HepG2 (cell line): ENCODE measurements around the gene FMN2. TPM values are rescaled to one million over a fixed set of nuclear protein-coding genes. Genes with fewer than 3 reads are reported as not detected.

Experiments
- ATAC-seq: fragments of 200-7000 bp; cut with Tn5 transposase; 3 replicates; pipeline ENCODE4 v1.9.1; 2020; ENCODE audit warnings: mild to moderate bottlenecking, moderate library complexity
- BruUV-seq: library from RNA; stranded (reverse); fragments of 400-500 nt; replicated peaks from 2 replicates; lab custom pipeline; 2021; lab: Mats Ljungman, UMichigan
- CTCF ChIA-PET: fragments of 300-600 bp; formaldehyde crosslinking; extraction: SDS; loops from one replicate; lab custom pipeline; 2021; ENCODE audit warnings: low total read pairs, inconsistent platforms, low intra/inter-chr PET ratio; lab: Yijun Ruan, JAX
- POLR2A ChIA-PET: fragments of 350-600 bp; sonication (Branson Sonifier 250); formaldehyde crosslinking; loops from one replicate; lab custom pipeline; 2020; ENCODE audit warnings: antibody characterized with exemption, inconsistent platforms; lab: Yijun Ruan, JAX
- DNase-seq: peaks from one replicate; pipeline ENCODE4 v3.0.0-alpha.2; 2015; ENCODE audit warnings: low spot score
- FAIRE-seq: peaks from 3 replicates; lab custom pipeline; 2011; peaks lifted over from hg19 to GRCh38; lab: Jason Lieb, UNC
- H2AFZ ChIP-seq: one replicate; pipeline ENCODE4 v1.6.1; 2011; ENCODE audit warnings: low read length, inconsistent platforms
- H3K27ac ChIP-seq: fragments of 300-600 bp; 3 replicates; pipeline ENCODE4 v1.8.0; 2011; ENCODE audit warnings: mixed run types, mild to moderate bottlenecking, mixed read lengths, low read length, inconsistent platforms; ENCODE audit not compliant: insufficient read depth; ENCODE audit errors: extremely low read length
- H3K27me3 ChIP-seq, 2 experiments: fragments of 200-600 bp in 1 of 2; 2 replicates in 1 of 2; 3 replicates in 1 of 2; pipeline versions ENCODE4 v1.6.0 to v1.8.0; 2011; ENCODE audit warnings: low read length in 2 of 2, mild to moderate bottlenecking in 2 of 2, moderate library complexity in 2 of 2, inconsistent platforms in 1 of 2; ENCODE audit not compliant: insufficient read depth in 2 of 2, control insufficient read depth in 1 of 2
- H3K36me3 ChIP-seq, 2 experiments: fragments of 200-600 bp in 1 of 2; replicated peaks in 1 of 2; 2 replicates in 1 of 2; 3 replicates in 1 of 2; pipeline versions ENCODE4 v1.5.1 to v1.8.0; 2011; ENCODE audit warnings: low read length in 2 of 2, inconsistent platforms in 1 of 2; ENCODE audit not compliant: insufficient read depth in 2 of 2, control insufficient read depth in 1 of 2
- H3K4me1 ChIP-seq: 2 replicates; pipeline ENCODE4 v1.5.1; 2012; ENCODE audit warnings: low read length, inconsistent platforms; ENCODE audit not compliant: insufficient read depth
- H3K4me2 ChIP-seq: 2 replicates; pipeline ENCODE4 v1.6.0; 2011; ENCODE audit warnings: low read depth, low read length, inconsistent platforms
- H3K4me3 ChIP-seq, 3 experiments: fragments of 200-600 bp in 1 of 3; sonication (generic), shearing (Covaris generic) in 1 of 3; replicated peaks in 1 of 3; 2 replicates each; pipeline ENCODE4 v1.5.1; 2011 to 2016; ENCODE audit warnings: low read length in 3 of 3, inconsistent platforms in 2 of 3, low read depth in 2 of 3, mild to moderate bottlenecking in 2 of 3, control low read depth in 1 of 3, mixed read lengths in 1 of 3; ENCODE audit not compliant: insufficient read depth in 1 of 3
- H3K79me2 ChIP-seq: one replicate; pipeline ENCODE4 v1.6.1; 2011; ENCODE audit warnings: low read length, inconsistent platforms; ENCODE audit not compliant: insufficient read depth
- H3K9ac ChIP-seq: 2 replicates; pipeline ENCODE4 v1.6.0; 2011; ENCODE audit warnings: mild to moderate bottlenecking, low read depth, low read length, inconsistent platforms; ENCODE audit not compliant: insufficient read depth
- H3K9me3 ChIP-seq: 2 replicates; pipeline ENCODE4 v1.5.1; 2012; ENCODE audit warnings: mild to moderate bottlenecking, low read length
- H4K20me1 ChIP-seq: 2 replicates; pipeline ENCODE4 v1.6.0; 2011; ENCODE audit warnings: inconsistent platforms, mild to moderate bottlenecking, low read length, moderate library complexity; ENCODE audit not compliant: insufficient read depth
- CAMTA2 ChIP-seq: sonication (generic); formaldehyde crosslinking; IDR thresholded peaks from 2 replicates; pipeline ENCODE4 v1.4.0; 2020; ENCODE audit warnings: mild to moderate bottlenecking, missing genetic modification reagents, borderline replicate concordance
- EZH2 ChIP-seq: conservative IDR thresholded peaks from 2 replicates; pipeline ENCODE4 v1.6.1; 2012; ENCODE audit warnings: mild to moderate bottlenecking, low read depth, low read length, moderate library complexity
- HINFP ChIP-seq: sonication (generic); formaldehyde crosslinking; IDR thresholded peaks from 2 replicates; pipeline ENCODE4 v1.4.0; 2020; ENCODE audit warnings: low read depth, mild to moderate bottlenecking, missing genetic modification reagents
- IRF9 ChIP-seq: sonication (generic); formaldehyde crosslinking; IDR thresholded peaks from 2 replicates; pipeline ENCODE4 v1.8.0; 2022; ENCODE audit warnings: missing genetic modification reagents, mild to moderate bottlenecking, borderline replicate concordance
- MEIS1 ChIP-seq: sonication (generic); formaldehyde crosslinking; IDR thresholded peaks from 2 replicates; pipeline ENCODE4 v1.9.0; 2021; ENCODE audit warnings: mild to moderate bottlenecking, missing genetic modification reagents, moderate library complexity, borderline replicate concordance
- PAF1 ChIP-seq: IDR thresholded peaks from 2 replicates; pipeline ENCODE4 v1.6.1; 2016; ENCODE audit warnings: missing genetic modification reagents, missing compliant biosample characterization
- SUZ12 ChIP-seq: fragments of 150-350 bp; IDR thresholded peaks from 2 replicates; pipeline ENCODE4 v1.6.1; 2014; ENCODE audit warnings: low read depth, low read length
- TBX2 ChIP-seq: sonication (generic); formaldehyde crosslinking; IDR thresholded peaks from 2 replicates; pipeline ENCODE4 v1.5.0; 2020; ENCODE audit warnings: missing genetic modification reagents, mild to moderate bottlenecking, borderline replicate concordance
- TEAD2 ChIP-seq: sonication (generic); formaldehyde crosslinking; IDR thresholded peaks from 2 replicates; pipeline ENCODE4 v1.9.0; 2021; ENCODE audit warnings: missing genetic modification reagents
- THAP8 ChIP-seq: sonication (generic); formaldehyde crosslinking; IDR thresholded peaks from 2 replicates; pipeline ENCODE4 v1.5.1; 2020; ENCODE audit warnings: missing genetic modification reagents, mild to moderate bottlenecking, borderline replicate concordance
- TOE1 ChIP-seq: sonication (generic); formaldehyde crosslinking; IDR thresholded peaks from 2 replicates; pipeline ENCODE4 v1.4.0; 2020; ENCODE audit warnings: mild to moderate bottlenecking, missing genetic modification reagents
- TRAFD1 ChIP-seq: sonication (generic); formaldehyde crosslinking; IDR thresholded peaks from 2 replicates; pipeline ENCODE4 v1.5.1; 2020; ENCODE audit warnings: missing genetic modification reagents, mild to moderate bottlenecking, borderline replicate concordance
- ZNF460 ChIP-seq: sonication (generic); formaldehyde crosslinking; IDR thresholded peaks from 2 replicates; pipeline ENCODE4 v1.5.1; 2020; ENCODE audit warnings: missing genetic modification reagents, mild to moderate bottlenecking, borderline replicate concordance
- ZNF562 ChIP-seq: sonication (generic); formaldehyde crosslinking; IDR thresholded peaks from 2 replicates; pipeline ENCODE4 v1.8.0; 2022; ENCODE audit warnings: missing genetic modification reagents, borderline replicate concordance
- ZNF607 ChIP-seq: sonication (generic); formaldehyde crosslinking; IDR thresholded peaks from 2 replicates; pipeline ENCODE4 v1.5.1; 2020; ENCODE audit warnings: missing genetic modification reagents, mild to moderate bottlenecking, borderline replicate concordance
- ZNF773 ChIP-seq: sonication (generic); formaldehyde crosslinking; IDR thresholded peaks from 2 replicates; pipeline ENCODE4 v1.4.0; 2020; ENCODE audit warnings: missing genetic modification reagents, borderline replicate concordance
- WGBS: methylation state at CpG from one replicate; pipeline ENCODE4 v1.1.6; 2017; ENCODE audit warnings: low lambda C conversion rate; 5-methylcytosine and 5-hydroxymethylcytosine counted together
- in situ Hi-C: cut with HindIII; loops from 2 replicates; pipeline ENCODE4 v1.10.0; 2017; ENCODE audit warnings: low pct_unique_long_range_greater_than_20kb; ENCODE audit not compliant: extremely low pct_ligation_motif_present
- intact Hi-C: fragments of 100-400 bp; cut with micrococcal nuclease; formaldehyde crosslinking; loops from one replicate; pipeline ENCODE4 v1.10.0; 2022; ENCODE audit not compliant: unreplicated experiment
- polyA plus RNA-seq, 8 experiments: library from polyadenylated mRNA; depleted of rRNA in 3 of 8; stranded (reverse) in 7 of 8; unstranded in 1 of 8; fragments of >200 nt; fragmentation: Illumina TruSeq in 4 of 8; extraction: Trizol in 4 of 8; gene quantifications; 2 replicates each; pipeline versions ENCODE4 v1.2.1 to v1.2.3, GENCODE V29; 2011 to 2016; ENCODE audit warnings: low read depth in 4 of 8, missing spikeins in 1 of 8, mixed read lengths in 1 of 8; ENCODE audit not compliant: insufficient read depth in 1 of 8
- total RNA-seq, 5 experiments: library from RNA; depleted of rRNA; stranded (reverse); fragments of >200 nt; fragmentation: Illumina TruSeq; extraction: Trizol; gene quantifications; 2 replicates each; pipeline ENCODE4 v1.2.3, GENCODE V29; 2016; ENCODE audit warnings: low read depth in 1 of 5
- TF ChIP-seq, protein P1 (sequence below): IDR thresholded peaks from 2 replicates; pipeline ENCODE4 v1.6.1; 2016; ENCODE audit warnings: mild to moderate bottlenecking, missing biosample characterization, missing genetic modification reagents

Gene FMN2
- total and polyA plus RNA-seq, 2 of the 13 experiments (the other 11 are each of a cell fraction or from before 2014, with no cell fraction given), result not detected

GRCh38 chr1:240107058-240107684 lies 15.5 kb downstream of the FMN2 start (continued):
- TF ChIP-seq TRAFD1 (no peak), ZNF773 (CRISPR knock-in tag) (no peak), ZNF562 (CRISPR knock-in tag) (no peak), SUZ12 (no peak), MEIS1 (CRISPR knock-in tag) (no peak), CAMTA2 (CRISPR knock-in tag) (no peak), PAF1 (CRISPR knock-in tag) (no peak), TEAD2 (CRISPR knock-in tag) (no peak)
- TF ChIP-seq, all 625 proteins: peak for 0

DNA sequence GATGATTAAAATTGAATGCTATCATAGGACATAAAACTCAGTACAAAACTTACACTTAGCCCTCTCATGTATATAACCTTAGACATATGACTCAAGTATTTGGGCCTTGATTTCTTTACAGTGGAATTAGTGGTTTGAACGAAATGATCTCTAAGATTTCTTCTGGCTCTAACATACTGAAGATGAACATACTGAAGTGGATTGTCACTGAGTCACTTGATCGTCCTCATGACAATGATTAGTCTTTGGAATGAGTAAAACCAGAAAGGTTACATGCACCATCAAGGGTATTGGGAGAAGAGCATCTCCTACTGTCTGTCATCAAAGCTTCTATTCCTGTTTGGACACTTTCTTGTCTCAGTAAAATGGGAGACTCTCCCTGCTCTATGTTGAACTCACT lies 17.4 kb downstream of the FMN2 start:
- Histone ChIP-seq H3K27ac (no peak overlapping the region), H2AFZ (no peak overlapping the region), H3K4me2 (no peak overlapping the region), H3K9ac (no peak overlapping the region), H3K4me3 (no peak overlapping the region), H3K36me3 (no peaks in the 10 kb centered on the region), H3K79me2 (no peaks in the 10 kb centered on the region), H3K9me3 (no peaks in the 10 kb centered on the region), H3K4me1 (no peaks in the 10 kb centered on the region), H3K27me3 (no peaks in the 10 kb centered on the region), H4K20me1 (no peaks in the 10 kb centered on the region)
- POLR2A ChIA-PET, result no interaction called here
- in situ Hi-C loops, result no loop called here
- 0% methylated on average over 2 of the region's 2 CpGs for WGBS
- intact Hi-C loops, result no loop called here
- TF ChIP-seq ZNF460 (CRISPR knock-in tag) (no peak), HINFP (CRISPR knock-in tag) (no peak), THAP8 (CRISPR knock-in tag) (no peak), EZH2 (no peak), ZNF607 (no peak), IRF9 (CRISPR knock-in tag) (no peak), TBX2 (CRISPR knock-in tag) (no peak), TOE1 (CRISPR knock-in tag) (no peak)
- TF ChIP-seq, protein P1, sequence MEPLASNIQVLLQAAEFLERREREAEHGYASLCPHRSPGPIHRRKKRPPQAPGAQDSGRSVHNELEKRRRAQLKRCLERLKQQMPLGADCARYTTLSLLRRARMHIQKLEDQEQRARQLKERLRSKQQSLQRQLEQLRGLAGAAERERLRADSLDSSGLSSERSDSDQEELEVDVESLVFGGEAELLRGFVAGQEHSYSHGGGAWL (CRISPR knock-in tag), result no peak
- DNase-seq, result no peak
- ATAC-seq, result no peak
- no TSS peak for BruUV-seq
- FAIRE-seq, result no peak
- CTCF ChIA-PET, result no interaction called here
